HEK293T (cell line): ENCODE data around the gene LGSN.
"Not testable (repeated sequence)": the region's sequence is repeated elsewhere in the genome, so short reads cannot be mapped to it uniquely, and the experiment has no call there.

Experiments
- CTCF ChIA-PET: fragments of 350-600 bp; formaldehyde crosslinking; extraction: SDS; loops from one replicate; lab custom pipeline; 2021; ENCODE audit warnings: antibody characterized with exemption, inconsistent platforms; lab: Yijun Ruan, JAX
- POLR2A ChIA-PET: fragments of 350-600 bp; formaldehyde crosslinking; extraction: SDS; loops from one replicate; lab custom pipeline; 2020; ENCODE audit warnings: antibody characterized with exemption, inconsistent platforms; lab: Yijun Ruan, JAX
- DNase-seq: peaks from one replicate; pipeline ENCODE4 v3.0.0; 2012; ENCODE audit warnings: mixed read lengths; ENCODE audit errors: extremely low spot score
- ARNT ChIP-seq: fragments of 450-650 bp; IDR thresholded peaks from 2 replicates; pipeline ENCODE4 v1.6.1; 2017; ENCODE audit warnings: mild to moderate bottlenecking
- BHLHE40 ChIP-seq: fragments of 450-650 bp; IDR thresholded peaks from 2 replicates; pipeline ENCODE4 v1.6.1; 2016; ENCODE audit warnings: mild to moderate bottlenecking, moderate library complexity, borderline replicate concordance
- CTBP1 ChIP-seq: fragments of 450-650 bp; IDR thresholded peaks from 2 replicates; pipeline ENCODE4 v1.6.1; 2016; ENCODE audit warnings: borderline replicate concordance
- ELF4 ChIP-seq: fragments of 450-650 bp; IDR thresholded peaks from 2 replicates; pipeline ENCODE4 v1.6.1; 2017; ENCODE audit warnings: antibody characterized with exemption
- FOXA1 ChIP-seq: fragments of 450-650 bp; IDR thresholded peaks from 2 replicates; pipeline ENCODE4 v1.6.1; 2016; ENCODE audit warnings: mild to moderate bottlenecking
- FOXK2 ChIP-seq: fragments of 450-650 bp; IDR thresholded peaks from 2 replicates; pipeline ENCODE4 v1.6.1; 2016; ENCODE audit warnings: mild to moderate bottlenecking
- FOXM1 ChIP-seq: fragments of 450-650 bp; IDR thresholded peaks from 2 replicates; pipeline ENCODE4 v1.6.1; 2017; ENCODE audit warnings: mild to moderate bottlenecking, borderline replicate concordance
- HDGF ChIP-seq: fragments of 450-650 bp; IDR thresholded peaks from 2 replicates; pipeline ENCODE4 v1.6.1; 2017; ENCODE audit warnings: antibody characterized with exemption, borderline replicate concordance
- L3MBTL2 ChIP-seq: fragments of 450-650 bp; conservative IDR thresholded peaks from 2 replicates; pipeline ENCODE4 v1.6.1; 2016; ENCODE audit warnings: mild to moderate bottlenecking
- LEF1 ChIP-seq: fragments of 450-650 bp; IDR thresholded peaks from 2 replicates; pipeline ENCODE4 v1.6.1; 2017; ENCODE audit warnings: mild to moderate bottlenecking, borderline replicate concordance
- NFRKB ChIP-seq: fragments of 450-650 bp; IDR thresholded peaks from 2 replicates; pipeline ENCODE4 v1.6.1; 2016; ENCODE audit warnings: mild to moderate bottlenecking, moderate library complexity
- SP1 ChIP-seq: fragments of 450-650 bp; IDR thresholded peaks from 2 replicates; pipeline ENCODE4 v1.6.1; 2017
- SUZ12 ChIP-seq: fragments of 450-650 bp; IDR thresholded peaks from 2 replicates; pipeline ENCODE4 v1.6.1; 2016; ENCODE audit warnings: mild to moderate bottlenecking
- TARDBP ChIP-seq: fragments of 450-650 bp; IDR thresholded peaks from 2 replicates; pipeline ENCODE4 v1.6.1; 2016
- ZNF384 ChIP-seq: fragments of 450-650 bp; IDR thresholded peaks from 2 replicates; pipeline ENCODE4 v1.6.1; 2016
- TF ChIP-seq, protein P1 (sequence below): fragments of 450-650 bp; IDR thresholded peaks from 2 replicates; pipeline ENCODE4 v1.6.1; 2016

The LGSN gene

GRCh38 chr6:63246581-63246980 lies 73.2 kb downstream of the LGSN start:
- no peak for TF ChIP-seq CTBP1
- TF ChIP-seq LEF1: no peak
- no peak for TF ChIP-seq FOXM1
- TF ChIP-seq NFRKB: no peak
- TF ChIP-seq HDGF: no peak
- no peak for TF ChIP-seq L3MBTL2
- no peak for TF ChIP-seq FOXA1
- TF ChIP-seq SUZ12: no peak
- no peak for TF ChIP-seq FOXK2
- TF ChIP-seq, protein P1, sequence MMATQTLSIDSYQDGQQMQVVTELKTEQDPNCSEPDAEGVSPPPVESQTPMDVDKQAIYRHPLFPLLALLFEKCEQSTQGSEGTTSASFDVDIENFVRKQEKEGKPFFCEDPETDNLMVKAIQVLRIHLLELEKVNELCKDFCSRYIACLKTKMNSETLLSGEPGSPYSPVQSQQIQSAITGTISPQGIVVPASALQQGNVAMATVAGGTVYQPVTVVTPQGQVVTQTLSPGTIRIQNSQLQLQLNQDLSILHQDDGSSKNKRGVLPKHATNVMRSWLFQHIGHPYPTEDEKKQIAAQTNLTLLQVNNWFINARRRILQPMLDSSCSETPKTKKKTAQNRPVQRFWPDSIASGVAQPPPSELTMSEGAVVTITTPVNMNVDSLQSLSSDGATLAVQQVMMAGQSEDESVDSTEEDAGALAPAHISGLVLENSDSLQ: no peak
- TF ChIP-seq BHLHE40: no peak
- no peak for TF ChIP-seq ZNF384
- no peak for DNase-seq
- ChIA-PET POLR2A (no interaction called here), CTCF (no interaction called here)

DNA sequence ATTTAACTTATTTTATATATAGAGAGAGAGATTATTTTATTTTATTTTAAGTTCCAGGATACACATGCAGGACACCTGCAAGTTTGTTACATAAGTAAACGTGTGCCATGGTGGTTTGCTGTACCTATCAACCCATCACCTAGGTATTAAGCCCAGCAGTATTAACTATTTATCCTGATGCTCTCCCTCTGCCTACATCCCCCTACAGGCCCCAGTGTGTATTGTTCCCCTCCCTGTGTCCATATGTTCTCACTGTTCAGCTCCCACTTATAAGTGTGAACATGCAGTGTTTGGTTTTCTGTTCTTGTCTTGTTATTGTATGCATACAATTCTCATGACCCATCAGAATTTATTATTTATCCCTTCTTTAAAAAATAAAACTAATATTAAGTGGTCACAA lies 73.9 kb downstream of the LGSN start:
- no peak for TF ChIP-seq TARDBP
- TF ChIP-seq, protein P1: no peak
- no peak for TF ChIP-seq BHLHE40
- TF ChIP-seq SP1: no peak
- no peak for TF ChIP-seq ELF4
- no peak for TF ChIP-seq FOXA1
- no peak for TF ChIP-seq FOXK2
- no peak for TF ChIP-seq ZNF384
- TF ChIP-seq HDGF: no peak
- DNase-seq: no peak
- ChIA-PET CTCF (no interaction called here), POLR2A (no interaction called here)

DNA sequence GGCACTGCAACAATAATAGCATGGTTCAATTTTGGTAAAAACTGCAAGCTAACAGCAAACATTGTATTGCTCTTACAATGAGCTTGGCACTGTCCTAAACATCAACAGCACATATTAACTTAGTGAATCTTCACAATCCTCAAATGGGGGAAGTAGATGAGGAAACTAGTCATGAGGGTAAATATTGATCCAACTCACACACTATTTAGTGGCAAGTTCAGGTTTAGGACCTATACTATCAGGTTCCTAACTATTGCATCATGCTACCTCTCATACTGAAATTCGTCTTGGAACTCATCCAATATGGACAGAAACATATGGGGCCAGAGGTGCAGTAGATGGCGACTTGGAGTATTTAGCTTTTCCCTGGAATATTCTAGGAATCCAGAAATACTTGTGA lies 74.4 kb downstream of the LGSN start:
- ChIA-PET POLR2A (no interaction called here), CTCF (interaction anchor here (0.6 kb wide), 1 partner anchor 20 kb away, joined by 4 read pairs; no protein-coding TSS in a partner anchor)
- DNase-seq: no peak
- TF ChIP-seq NFRKB: no peak
- no peak for TF ChIP-seq FOXA1
- TF ChIP-seq CTBP1: no peak
- no peak for TF ChIP-seq ZNF384
- no peak for TF ChIP-seq HDGF

DNA sequence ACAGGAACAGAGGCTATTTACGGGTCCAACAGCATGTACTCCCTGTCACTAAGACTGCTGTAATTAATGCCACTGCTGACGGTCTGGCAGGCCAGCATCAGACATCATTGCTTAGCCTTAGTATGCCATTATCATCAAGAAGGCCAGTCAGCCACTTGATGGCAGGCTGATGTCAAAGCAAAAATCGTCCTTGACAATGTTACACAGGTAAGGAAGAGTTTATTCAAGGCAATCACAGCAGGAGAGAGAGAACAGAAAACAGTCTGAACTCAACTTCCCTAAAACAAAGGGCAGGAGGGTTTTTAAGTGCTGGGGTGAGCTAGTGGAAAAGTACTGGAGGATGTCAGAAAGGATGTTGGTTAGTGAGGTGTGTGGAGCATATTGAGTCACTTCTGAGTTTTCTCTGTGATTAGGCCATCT lies 83.4 kb downstream of the LGSN start:
- POLR2A ChIA-PET: no interaction called here
- TF ChIP-seq LEF1 (no peak), TARDBP (no peak), HDGF (no peak), ELF4 (no peak), SUZ12 (no peak), BHLHE40 (no peak), FOXA1 (no peak), SP1 (no peak), FOXK2 (no peak), L3MBTL2 (no peak), ARNT (no peak)
- CTCF ChIA-PET: no interaction called here
- DNase-seq: no peak

DNA sequence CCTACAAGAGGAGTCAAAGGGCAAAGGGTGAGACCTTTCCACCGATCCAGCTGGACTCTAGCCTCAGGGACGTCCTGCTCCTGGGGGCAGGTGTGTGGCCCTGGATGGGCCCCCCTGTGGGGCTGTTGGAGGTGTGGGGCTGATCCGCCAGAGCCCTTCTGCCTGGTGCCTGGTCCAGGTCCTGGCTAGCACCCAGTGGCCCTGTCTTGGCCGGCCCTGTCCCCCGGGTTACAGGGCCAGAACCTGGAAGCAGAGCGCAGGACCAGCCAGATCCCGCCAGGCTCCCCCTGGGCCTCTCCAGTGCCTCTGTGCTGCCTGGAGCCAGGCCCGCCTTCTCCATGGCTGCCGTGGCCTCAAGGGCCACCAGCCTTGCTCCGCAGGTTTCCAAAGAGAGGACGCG lies 89.3 kb downstream of the LGSN start:
- CTCF ChIA-PET, DNase-seq, POLR2A ChIA-PET: not testable (repeated sequence)

GRCh38 chr6:63230027-63230426 lies 89.8 kb downstream of the LGSN start:
- CTCF ChIA-PET, DNase-seq, POLR2A ChIA-PET: not testable (repeated sequence)

GRCh38 chr6:63227928-63228894 lies 91.6 kb downstream of the LGSN start:
- POLR2A ChIA-PET, DNase-seq, CTCF ChIA-PET: not testable (repeated sequence)

DNA sequence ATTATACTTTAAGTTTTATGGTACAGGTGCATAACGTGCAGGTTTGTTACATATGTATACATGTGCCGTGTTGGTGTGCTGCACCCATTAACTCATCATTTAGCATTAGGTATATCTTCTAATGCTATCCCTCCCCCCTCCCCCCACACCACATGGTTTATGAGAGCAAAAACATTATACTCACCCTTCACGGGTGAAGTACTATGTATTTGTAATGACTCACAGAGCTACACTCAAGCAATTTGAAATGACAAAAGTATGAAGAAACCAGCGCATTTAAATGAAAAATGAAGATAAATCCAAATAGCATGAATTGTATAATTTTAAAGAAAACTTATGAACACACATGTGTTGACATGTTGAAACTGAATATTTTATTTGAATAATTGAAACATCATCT lies 93.8 kb downstream of the LGSN start:
- DNase-seq, POLR2A ChIA-PET, CTCF ChIA-PET: not testable (repeated sequence)
